ENCODE results near the gene NAV2.

The NAV2 gene

DNA sequence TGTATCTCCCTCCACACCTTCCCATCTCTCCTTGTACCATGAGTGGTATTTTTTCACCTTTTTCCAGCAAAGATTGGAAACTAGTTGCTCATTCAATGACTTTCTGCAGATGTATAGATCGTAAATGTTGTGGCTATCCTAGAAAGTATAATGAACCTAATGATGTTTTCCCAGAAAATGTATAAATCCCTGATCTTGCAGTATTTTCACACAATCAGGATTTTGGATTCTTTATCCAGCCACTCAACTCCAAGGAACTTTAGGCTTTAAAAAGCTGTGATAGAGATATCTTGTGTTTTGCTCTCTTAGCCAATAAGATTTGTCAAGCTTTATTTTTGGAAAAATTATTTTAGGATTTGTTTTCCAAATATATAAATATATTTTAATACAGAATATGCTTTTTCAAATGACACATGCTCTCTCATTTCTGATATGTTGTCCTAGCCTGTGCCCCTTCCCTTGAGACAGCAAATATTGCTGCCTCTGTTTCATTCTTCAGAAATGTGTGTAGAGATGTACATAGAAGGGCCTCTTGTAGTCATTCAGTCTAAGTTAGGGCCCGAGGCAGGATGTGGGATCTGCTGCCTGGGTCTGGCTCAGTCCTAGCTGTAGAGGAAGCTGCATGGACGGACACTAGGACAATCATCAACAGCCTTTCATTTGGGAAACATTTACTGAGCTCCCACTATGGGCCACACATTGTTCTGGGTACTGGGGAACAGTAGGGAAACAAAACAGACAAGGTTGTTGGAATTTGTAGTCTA is 62.4 kb downstream of the NAV2 start:
- FAIRE-seq, result no peak
- DNase-seq (ENCODE audit: low spot score), result no peak

DNA sequence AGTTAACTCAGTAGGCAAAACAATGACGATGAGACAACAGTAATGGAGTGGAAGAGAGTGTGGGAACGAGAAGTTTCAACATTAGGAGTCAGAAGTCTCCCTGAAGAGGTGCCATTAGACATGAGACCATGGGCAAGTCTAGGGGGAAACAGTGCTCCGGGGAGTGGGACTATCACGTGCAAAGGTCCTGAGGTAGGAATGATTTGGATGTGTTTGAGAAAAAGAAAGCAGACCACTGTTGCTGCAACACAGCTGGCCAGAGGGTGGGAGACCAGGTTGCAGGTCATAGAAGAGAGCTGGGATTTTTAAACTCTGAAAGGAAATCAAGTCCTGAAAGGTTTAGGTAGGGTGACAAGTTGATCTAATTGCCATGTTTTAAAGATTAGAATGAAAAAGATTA is 63.0 kb downstream of the NAV2 start:
- DNase-seq (ENCODE audit: low spot score) (no peak), FAIRE-seq (no peak)

DNA sequence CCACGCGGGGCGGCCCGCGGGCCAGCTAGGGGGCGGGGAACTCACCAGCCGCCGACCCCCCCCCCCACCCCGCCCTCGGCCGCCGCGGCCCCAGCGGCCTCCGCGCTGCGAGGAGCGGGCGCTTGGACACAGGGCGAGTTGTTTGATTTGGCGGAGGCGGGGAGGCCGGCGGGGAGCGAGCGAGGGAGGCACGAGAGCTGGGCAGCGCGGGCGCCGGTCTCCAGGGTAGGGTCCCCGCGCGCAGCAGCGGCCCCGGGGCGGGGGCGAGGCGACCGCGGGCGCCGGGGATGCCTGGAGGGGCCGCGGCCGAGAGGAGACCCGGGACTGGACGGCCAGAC is 64.4 kb downstream of the NAV2 start:
- DNase-seq (ENCODE audit: low spot score) (no peak), FAIRE-seq (no peak)

DNA sequence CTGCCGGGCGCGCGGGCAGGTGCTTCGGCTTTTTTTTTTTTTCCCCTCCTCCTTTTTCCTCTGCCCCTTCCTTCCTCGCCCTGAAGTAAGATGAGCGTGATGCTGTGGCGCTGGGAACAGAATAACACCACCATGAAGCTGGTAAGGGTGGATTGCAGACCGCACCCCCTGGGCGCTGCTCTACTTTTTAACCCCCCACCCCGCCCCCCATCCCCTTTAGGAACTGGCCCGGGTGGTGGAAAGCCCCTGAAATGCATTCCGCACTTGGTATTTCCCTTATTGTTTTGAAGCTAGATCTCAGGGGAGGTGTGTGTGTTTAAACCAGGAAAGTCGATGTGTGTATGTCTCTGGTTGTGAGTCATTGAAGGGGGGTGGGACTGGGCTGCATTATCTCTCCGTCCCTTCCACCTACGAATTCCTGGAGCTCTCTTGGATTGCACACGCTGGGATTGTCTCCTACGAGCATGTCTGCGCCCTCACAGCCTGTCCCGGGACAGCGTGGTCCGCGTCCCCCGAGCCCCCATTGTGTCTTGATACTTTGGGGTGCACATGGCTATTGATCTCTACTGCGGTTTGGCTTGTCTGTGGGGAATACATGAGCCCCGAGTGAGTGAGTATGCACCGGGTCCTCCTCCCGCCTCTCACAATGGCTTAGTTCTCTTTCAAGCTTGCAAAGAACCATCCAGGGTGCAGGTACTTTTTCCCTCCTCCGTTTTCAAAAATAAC is 64.9 kb downstream of the NAV2 start:
- FAIRE-seq (no peak), DNase-seq (ENCODE audit: low spot score) (no peak)

DNA sequence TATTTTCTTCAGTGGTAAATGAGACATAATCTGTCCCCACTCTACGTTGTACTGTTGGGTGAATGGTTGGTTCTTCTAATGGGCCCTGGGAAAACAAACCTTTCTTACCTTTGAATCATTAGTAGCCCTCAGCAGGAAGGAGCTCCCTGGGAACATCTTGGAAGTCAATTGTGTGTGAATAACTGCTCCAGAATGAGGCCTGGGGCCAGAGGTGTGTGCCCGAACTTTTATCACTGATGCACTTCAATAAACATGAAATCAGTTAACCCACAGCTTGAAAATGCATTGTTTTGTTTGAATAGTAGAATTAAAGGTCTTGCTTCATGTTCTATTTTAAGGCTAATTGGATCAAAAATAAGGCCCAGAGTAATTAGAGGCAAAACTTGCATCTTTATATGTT is 67.1 kb downstream of the NAV2 start:
- no peak for FAIRE-seq
- DNase-seq (ENCODE audit: low spot score), result no peak

DNA sequence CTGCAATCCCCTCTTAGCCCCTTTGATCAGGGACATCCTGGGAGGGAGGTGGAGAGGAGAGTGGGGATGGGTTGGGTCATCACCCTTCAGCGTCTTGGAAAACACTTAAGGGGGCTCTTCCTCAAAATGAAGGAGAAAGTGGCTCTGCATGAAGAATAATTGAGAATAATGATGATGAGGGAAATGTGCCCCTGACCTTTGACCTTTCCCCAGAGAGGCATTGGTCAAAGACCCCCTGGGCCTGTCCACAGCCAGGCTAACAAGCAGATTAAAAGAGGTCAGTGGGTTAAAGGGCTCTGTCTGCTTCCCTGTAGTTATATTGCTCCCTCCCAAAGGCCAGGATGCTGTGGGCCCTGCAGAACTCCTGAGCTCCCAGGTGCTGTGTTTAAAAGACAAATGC is 68.7 kb downstream of the NAV2 start:
- DNase-seq (ENCODE audit: low spot score) (no peak), FAIRE-seq (no peak)

DNA sequence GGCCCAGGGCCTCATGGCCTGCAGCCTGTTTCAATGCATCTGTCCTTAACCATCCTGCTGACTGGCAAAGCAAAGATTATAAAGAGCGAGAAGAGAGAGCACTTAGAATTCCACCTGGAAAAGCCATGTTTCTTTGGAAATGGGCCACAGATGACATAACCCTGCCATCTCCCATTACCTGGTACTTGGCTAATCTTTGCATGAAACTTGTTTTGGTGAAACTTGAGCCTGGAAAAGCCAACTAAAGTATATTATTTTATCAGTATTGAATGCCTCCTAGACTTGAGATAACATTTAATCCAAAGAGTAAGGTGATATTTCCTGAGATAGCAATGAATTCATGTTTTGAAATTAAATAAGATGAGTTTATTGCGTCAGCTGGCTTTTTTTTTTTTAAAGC is 72.6 kb downstream of the NAV2 start:
- DNase-seq (ENCODE audit: low spot score) (no peak), FAIRE-seq (no peak)

DNA sequence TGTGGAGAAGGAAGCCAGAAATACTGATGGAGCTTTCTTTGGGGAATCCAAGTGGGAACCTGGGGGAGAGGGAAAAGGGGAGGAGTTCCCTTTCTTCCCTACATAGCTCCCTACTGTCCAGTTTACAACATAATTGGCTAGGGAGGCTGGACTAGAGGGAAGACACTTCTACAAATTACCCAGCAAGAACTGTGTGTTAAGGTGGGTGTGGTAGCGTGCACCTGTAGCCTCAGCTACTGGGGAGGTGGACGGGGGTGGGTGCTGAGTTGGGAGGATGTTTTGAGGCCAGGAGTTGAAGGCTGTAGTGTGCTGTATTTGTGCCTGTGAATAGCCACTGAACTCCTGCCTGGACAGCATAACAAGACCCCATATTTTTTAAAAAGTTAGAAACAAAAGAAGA is 74.0 kb downstream of the NAV2 start:
- DNase-seq (ENCODE audit: low spot score), result no peak
- no peak for FAIRE-seq

DNA sequence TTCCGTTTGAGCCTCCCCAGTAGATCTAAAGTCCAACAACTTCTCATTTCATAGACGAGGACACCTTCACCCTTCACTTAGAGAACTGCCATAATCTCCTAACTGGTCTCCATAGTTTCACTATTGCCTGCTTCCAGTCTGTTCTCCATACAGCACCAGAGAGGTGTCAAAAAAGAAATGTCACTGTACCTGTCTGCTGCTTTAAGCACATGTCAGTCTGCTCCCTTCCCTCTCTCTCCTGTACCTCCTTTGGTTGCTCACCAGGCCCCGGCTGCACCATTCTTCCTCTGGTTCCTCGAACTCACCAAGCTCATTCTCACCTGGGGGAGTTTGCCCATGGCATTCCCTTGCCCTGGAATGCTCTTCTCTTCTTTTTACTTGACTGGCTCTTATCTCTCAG is 75.8 kb downstream of the NAV2 start:
- FAIRE-seq, result no peak
- DNase-seq (ENCODE audit: low spot score), result no peak

DNA sequence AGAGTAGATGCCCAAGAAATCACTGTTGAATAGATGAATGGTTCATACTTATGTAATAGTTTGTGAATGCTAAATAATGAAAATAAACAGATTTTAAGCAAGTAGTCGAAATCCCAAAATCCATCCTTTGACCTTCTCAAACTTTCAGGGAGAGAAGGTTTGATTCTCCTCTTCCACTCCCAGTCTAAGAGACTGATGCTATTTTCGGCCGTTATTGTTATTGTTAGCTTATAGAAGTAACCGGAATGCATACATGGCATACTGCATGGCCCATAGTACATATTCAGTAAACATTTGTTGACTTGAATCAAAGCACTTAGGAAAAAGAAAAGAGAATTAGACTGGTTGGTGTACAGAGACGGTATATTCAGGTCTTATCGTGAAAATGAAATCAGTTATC is 76.6 kb downstream of the NAV2 start:
- DNase-seq (ENCODE audit: low spot score) (no peak), FAIRE-seq (no peak)

DNA sequence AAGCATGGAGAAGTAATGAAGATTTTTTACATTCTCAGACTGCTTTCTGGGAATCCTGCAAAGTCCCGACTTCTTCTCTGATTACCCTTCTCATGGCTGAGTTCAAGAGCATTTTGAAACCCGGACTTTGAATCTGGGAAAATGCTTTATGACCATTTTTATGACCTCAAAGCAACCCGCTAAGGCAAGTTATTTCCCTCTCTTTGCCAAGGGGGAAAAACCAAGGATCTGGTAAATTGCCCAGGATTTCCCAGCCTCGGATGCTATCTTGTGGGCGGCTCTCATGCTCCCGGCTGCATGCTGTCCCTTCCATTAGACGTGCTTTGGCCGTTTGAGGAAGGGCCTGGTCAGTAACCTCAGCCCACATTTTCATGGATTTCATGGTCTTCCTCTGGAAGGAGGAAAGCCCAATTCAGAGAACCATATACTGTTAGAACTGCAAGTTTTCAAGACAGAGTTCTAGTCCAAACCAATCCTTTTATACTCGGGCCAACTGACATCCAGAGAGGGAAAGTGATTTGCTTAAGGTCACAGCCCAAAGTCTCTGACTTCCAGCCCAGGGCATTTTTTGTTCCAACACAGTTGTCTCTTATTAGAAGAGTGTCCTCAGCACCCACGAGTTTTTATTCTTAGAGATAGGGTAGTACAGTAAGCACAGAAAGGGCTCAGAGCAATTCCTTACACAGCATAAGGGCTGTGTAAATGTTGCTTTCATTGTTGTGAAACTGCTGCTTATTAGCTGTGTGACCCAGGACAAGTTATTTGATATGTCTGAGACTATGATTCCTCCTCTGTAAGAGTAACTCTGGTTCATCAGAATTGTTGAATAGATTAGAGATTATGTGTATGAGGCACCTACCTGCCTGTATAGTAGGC is 77.4 kb downstream of the NAV2 start:
- FAIRE-seq, result no peak
- DNase-seq (ENCODE audit: low spot score), result no peak

DNA sequence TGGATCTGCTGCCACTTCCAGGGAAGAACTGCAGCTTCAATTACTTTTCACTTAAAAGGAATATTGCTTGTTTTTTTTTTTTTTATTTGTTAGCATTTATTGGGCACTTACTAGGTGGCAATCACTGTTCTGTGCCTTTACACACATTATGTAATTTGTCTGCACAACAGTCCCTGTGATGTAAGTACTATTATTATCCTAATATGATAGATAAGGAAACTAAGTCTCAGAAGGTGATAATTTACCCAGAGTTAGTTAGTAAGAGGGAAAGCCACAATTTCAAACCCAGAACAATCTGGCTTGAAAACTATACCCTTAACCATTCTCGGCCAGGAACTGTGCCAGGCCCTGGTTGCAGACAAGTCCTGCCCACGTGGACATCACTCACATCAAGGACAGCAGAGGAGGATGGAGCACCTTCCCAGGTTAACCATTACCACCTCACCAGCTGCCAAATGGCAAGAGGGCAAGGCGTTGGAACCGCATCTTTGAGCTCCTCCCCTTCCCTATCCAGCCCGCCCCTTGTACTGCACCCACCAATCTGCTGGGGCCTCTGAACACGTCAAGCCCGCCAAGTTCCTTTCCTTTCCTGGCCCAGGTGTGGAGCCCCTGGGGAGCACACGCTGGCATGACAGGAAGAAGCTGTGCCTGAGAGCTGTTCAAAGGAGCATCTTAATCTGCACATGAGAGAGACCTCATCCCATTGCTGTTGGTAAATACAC is 78.4 kb downstream of the NAV2 start:
- DNase-seq (ENCODE audit: low spot score), result no peak
- no peak for FAIRE-seq

DNA sequence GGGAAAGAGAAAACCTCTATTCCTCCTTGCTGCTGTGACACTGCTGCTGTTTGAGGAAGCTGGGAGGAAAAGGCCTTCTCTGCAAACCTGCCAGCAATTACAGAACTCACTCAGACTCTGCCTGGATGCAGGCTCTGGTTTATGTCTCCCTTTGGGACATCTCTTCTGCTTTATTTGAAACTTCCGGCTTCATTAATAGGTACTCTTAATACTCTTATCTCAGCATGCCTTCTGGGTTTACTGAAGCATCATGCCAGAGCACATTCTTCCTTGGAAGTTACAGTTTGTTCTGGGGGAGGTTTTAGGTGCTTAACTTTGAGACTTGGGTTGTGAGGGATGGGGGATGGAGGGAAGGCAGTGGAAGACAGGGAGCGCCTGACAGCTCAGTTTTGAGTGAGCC is 79.9 kb downstream of the NAV2 start:
- FAIRE-seq (no peak), DNase-seq (ENCODE audit: low spot score) (no peak)

DNA sequence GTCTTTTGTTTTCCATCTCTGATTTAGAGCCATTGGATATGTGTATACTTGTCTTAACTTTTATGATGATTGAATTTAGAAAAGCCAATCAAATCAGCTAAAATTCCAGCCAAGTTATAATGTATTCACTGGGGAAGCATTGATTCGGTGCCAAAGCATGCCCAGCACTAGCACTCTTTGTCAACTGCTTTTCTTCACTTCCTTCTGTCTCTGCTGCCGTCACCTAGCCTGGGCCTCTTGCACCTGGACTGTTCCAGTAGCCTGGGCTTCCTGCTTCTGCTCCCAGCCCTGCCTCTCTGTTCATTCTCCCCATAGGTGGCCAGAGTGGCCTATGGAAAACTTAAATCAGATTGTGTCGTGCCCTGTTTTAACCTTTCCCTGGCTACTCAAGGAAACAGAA is 80.7 kb downstream of the NAV2 start:
- no peak for FAIRE-seq
- DNase-seq (ENCODE audit: low spot score), result no peak

DNA sequence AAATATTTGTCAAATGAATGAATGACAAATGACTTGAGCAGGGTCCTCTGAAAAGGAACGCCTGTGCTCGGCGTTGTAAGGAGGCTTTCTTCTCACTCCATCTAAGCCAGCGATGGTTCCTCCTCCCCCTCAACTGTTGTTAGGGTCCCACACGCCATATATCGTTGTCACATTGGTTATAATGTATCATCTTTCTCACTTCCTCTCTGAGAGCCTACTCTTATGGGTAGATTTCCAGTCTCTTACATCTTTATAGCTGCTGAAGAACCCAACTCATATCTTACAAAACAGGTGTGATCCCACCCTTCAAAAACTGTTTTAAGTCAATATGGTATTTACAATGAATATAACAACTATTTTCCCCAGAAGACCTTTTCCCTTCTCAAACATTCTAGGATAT is 81.5 kb downstream of the NAV2 start:
- FAIRE-seq, result no peak
- DNase-seq (ENCODE audit: low spot score), result no peak

DNA sequence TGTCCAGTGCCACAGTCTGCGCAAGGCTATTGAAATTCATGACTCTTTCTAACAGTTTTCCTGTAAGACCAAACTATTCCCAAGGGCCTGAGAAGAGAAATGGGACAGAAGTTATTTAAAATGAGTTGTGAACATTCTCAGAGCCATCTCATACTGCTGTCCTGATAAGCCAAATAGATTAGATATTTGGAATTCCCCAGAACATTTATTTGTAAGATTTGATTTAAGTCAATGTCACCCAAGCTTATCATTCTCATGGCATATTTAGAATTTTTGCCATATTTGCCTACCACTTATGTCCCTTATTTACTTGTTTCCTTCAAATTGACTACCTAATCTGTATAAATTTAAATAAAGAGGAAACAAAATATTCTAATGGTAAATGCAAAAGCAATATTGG is 82.4 kb downstream of the NAV2 start:
- FAIRE-seq, result no peak
- DNase-seq (ENCODE audit: low spot score), result no peak

DNA sequence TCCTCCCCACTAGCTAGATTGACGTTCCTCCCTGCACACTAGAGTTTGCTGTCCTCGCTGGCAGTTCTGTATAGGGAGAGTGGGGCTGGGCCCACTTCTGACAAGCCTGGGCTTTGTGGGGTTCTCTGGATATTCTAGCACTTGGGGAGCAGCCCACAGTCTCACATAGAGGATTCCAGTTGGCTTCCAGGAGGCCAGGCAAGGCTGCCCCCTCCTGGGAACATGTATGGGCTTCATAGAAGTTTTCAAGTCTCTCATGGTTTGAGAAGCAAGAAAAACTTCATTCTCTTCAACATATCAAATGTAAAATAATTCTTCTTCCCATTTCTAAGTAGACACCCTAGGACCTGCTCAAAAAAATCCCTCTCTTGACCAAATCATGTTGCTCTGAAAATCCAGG is 87.5 kb downstream of the NAV2 start:
- FAIRE-seq, result no peak
- no peak for DNase-seq (ENCODE audit: low spot score)

DNA sequence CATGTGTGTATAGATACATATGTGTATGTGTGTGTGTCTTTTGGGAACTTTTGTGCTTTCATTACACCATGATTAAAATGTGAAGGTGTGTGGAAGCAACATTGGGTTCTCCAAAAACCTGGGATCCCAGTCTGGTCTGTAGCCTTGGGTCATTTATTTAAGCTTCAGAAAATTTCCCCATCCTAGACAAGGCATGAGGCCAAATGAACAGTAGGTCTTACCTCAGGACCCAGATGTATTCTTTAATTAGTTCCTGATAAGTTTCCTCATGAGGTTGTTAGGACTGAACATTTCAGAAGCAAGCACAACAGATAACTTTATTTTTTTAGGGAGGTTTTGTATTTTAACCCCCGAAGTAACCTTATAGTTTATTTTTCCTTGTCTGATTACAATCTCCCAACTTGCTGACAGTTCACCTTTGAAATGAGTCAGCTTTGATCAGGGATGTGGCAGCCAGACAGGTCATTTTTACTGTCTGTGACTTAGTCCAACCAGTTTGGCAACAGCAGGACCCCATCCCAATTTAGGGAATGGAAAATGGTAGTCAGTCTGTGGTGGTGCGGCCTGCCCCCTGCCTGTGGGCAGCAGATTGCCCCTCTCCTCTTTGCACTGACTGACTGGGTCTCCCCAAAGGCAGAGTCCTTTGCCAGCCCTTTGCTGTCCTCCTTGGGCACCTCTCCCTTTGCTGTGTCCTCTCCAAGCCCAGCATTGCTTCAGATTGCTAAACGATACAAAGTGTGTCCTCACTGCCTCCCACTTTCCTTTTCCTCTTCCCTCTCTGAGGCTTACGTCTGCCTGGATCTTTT is 88.3 kb downstream of the NAV2 start:
- FAIRE-seq, result no peak
- DNase-seq (ENCODE audit: low spot score), result no peak

DNA sequence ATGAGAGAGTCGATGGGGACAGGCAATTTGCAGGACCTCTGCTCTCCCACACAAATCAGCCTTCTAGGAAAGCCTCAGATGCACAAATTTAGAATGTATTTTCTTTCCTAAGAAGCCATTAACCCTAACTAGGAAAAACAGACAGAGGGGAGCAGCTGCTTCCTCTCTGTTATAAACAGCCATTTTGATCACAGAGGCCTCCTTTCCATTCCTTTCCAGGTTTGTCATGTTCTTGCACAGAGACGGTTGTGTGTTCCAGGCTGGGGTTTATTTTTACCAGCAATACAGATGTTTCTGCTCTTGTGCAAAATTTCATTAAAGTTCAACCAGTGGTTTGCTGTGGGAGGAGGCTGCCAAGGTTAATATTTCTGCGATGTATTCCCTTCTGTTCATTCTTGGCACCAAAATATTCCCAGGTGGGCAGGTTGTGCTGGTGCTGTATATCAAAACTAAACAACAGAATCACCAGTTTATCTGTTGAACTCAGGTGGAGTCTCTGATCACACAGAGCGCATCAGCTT is 90.2 kb downstream of the NAV2 start:
- DNase-seq (ENCODE audit: low spot score), result no peak
- no peak for FAIRE-seq

DNA sequence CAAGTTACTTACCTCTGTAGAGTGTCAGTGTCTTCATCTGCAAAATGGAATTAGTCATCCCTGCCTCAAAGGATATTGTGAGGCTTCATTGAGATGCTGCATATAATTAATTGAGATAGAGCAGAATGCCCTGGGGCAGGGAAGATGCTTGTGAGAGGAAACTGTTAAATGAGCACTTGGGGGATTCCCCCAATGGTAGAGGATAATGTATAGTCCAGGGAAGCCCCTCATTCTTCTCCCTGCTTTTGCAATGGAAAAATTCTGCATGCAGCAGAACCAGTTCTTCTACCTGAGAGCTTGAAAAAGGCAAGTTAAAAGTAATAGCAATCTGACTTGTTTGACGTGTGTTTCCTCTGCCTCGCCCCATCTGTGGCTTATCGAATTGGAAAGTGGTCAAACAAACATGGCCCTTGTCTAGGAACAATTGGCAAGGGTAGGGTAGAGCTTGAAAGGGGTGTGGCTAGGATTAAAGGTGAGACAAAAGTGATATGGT is 90.9 kb downstream of the NAV2 start:
- FAIRE-seq (no peak), DNase-seq (ENCODE audit: low spot score) (no peak)

DNA sequence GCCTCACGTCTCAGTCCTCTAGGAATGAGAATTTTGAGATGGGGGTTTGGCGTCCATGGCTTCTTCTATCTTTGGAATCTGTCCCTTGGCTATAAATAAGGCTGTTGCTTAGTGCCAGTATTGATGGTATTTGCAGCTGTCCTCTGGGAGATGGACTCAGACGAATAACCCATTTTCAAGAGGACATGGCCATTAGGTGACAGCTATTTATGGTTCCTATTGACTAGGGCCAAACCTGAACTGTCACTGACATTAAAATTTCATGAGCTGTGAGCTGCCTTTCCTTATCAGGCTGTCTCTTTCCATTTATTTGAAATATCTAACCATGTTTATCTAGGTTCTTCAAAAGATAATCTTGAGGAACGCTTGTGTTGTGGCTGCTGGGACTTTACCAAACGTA is 92.7 kb downstream of the NAV2 start:
- FAIRE-seq (no peak), DNase-seq (ENCODE audit: low spot score) (no peak)
